HG02763 (cell line): Measurements from ENCODE around the gene OR6C4.
"Not testable (repeated sequence)": the region's sequence is repeated elsewhere in the genome, so short reads cannot be mapped to it uniquely, and the experiment has no call there.

Experiments
- ATAC-seq: cut with Tn5 transposase; IDR thresholded peaks from one replicate; pipeline ENCODE4 v1.9.1; 2021; ENCODE audit warnings: mild to moderate bottlenecking, moderate library complexity; ENCODE audit not compliant: unreplicated experiment

Gene OR6C4

DNA sequence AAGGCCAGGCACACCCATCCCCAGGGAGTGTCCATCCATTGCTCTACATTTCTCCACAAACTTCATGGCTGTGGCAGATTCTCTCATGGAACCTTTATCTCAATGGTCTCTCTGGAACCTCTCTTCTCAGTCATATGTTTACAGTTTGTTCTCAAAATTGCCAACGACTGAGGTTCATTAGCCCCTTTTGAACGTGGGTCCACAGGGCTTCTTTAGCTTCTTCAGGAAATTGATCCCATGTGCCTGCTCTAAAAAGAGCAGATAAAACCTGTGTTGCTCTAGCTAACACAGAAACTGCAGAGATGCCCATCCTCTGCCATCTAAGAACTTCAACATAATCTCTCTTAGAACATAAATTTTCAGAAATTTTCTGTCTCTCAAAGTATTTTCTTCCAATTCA lies at the start of gene OR6C4:
Gene OR6C4, plus strand, starts transcription at position 301 of the 400 bp plus-strand sequence. CDS start 1,625 bp downstream, outside the sequence.
- no peak for ATAC-seq

DNA sequence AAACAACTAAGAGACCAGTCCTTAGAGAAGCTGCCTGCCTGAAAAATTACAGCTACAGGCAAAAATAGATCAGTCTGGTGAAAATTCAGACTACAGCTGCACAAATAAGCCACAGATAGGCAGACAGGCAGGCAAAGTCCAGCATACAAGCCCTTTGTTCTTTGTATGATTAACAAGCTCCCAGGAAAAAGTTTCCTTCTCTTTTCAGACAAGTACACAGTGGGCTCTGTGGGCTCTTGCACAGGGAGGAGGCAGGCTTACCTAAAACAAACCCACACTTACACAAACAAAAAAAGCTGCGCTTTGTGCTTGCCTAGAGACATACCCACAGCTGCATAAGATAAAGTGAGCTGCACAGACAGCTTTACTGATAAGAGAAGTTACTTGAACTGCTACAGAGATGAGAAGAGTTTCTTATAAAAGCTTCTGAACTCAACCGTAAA lies 49.6 kb upstream of the OR6C4 start:
- no peak for ATAC-seq

DNA sequence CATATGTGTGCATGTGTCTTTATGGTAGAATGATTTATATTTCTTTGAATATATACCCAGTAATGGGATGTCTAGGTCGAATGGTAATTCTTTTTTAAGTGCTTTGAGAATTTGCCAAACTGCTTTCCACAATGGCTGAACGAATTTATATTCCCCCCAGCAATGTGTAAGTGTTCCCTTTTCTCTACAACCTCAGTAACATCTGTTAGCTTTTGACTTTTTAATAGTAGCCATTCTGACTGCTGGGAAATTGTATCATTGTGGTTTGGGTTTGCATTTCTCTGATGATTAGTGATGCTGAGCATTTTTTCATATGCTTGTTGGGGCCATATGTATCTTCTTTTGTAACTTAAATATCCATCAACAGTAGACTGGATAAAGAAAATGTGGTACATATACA lies 47.8 kb upstream of the OR6C4 start:
- ATAC-seq, result no peak

DNA sequence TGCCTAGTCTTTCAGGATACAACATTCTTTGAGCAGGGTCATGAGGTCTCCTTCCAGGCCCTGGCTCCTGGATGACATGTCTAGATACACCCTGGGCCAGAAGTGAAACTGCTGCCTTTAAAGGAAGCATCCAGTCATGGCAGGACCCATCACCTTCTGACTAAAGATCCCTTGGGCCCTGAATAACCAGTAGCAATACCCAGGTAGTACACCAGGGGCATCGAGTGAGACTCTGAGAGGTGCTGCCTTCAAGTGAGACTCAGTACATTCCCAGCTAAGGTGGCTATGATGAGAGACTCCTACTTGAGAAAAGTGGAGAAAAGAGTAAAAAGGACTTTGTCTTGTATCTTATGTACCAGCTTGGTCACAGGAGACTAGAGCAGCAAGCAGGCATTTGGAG lies 33.7 kb upstream of the OR6C4 start:
- ATAC-seq, result no peak

DNA sequence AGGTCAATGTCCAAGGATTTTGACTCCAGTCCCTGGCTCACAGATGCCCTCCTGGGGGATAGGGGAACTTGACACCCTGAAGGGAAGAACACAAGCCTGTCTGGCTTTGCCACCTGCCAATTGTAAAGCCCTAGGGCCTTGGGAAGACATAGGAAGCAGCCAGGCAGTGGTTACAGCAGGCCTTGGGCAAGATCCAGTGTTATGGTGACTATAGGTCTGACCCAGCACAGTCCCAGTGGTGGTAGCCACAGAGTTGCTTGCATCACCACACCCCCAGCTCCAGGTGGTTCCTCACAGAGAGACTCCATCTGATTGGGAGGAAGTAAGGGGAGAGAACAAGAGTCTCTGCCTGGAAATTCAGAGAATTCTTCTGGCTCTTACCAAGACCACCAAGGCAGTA lies 33.0 kb upstream of the OR6C4 start:
- no peak for ATAC-seq

DNA sequence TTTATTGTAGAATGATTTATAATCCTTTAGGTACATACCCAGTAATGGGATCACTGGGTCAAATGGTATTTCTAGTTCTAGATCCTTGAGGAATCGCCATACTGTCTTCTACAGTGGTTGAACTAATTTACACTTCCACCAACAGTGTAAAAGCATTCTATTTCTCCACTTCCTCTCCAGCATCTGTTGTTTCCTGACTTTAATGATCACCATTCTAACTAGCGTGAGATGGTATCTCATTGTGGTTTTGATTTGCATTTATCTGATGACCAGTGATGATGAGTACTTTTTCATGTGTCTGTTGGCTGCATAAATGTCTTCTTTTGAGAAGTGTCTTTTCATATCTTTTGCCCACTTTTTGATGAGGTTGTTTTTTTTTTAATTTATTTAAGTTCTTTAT lies 1.2 kb upstream of the OR6C4 start:
- not testable (repeated sequence) for ATAC-seq

DNA sequence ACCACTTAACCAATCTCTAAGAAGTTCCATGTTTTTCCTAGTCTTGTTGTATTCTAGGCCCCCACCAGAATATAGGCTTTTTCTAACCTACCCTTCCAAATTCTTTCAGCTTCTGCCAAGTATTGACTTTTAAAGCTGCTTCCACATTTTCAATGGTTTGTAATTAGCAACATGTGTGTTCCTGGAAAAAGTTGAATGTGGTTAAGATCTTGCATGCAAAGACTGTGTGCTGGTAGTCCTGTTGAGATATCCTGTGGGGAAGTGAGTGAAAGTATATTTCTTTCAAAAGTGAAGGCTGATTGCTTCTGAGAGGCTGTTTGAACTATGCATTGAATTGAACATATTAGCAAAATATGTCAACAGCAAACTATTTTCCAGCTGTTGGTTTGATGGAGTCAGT lies 646 bp upstream of the OR6C4 start:
- ATAC-seq, result no peak

DNA sequence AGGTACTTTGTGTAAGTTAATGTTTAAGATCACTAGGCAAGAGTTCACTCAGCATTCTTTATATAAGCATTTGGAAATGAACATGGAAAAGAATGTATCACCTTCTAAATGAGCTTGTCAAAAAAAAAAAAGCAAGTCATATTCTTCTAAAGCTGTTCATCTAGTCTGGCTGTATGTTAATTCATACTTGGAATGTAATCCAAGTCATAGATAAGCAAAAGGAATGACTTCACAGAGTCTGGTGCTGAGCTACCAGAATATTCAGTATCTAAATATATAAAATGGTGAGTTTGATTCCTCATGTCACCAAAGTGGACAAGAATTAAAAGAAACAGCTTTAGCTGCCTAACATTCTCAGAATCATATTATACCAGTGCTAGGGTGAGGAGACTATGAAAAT lies 4.9 kb downstream of the OR6C4 start:
- ATAC-seq, result no peak

DNA sequence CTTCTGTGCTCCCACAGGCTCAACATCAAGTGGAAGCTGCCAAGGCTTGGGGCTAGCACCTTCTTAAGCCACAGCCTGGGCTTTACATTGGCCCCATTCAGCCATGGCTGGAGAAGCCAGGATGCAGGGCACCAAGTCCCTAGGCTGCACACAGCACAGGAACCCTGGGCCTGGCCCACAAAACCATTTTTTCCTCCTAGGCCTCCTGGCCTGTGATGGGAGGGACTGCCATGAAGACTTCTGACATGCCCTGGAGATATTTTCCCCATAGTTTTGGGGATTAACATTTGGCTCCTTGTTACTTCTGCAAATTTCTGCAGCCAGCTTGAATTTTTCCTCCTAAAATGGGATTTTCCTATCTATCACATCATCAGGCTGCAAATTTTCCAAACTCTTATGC lies 20.7 kb downstream of the OR6C4 start:
- ATAC-seq, result not testable (repeated sequence)

DNA sequence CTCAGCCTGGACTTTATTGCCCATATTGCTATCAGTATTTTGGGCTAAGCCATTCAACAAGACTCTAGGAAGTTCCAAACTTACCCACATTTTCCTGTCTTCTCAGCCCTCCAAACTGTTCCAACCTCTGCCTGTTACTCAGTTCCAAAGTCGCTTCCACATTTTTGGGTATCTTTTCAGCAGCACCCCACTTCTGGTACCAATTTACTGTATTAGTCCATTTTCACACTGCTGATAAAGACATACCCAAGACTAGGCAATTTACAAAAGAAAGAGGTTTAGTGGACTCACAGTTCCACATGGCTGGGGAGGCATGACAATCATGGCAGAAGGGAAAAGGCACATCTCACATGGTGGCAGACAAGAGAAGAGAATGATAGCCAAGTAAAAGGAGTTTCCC lies 21.3 kb downstream of the OR6C4 start:
- ATAC-seq, result not testable (repeated sequence)

DNA sequence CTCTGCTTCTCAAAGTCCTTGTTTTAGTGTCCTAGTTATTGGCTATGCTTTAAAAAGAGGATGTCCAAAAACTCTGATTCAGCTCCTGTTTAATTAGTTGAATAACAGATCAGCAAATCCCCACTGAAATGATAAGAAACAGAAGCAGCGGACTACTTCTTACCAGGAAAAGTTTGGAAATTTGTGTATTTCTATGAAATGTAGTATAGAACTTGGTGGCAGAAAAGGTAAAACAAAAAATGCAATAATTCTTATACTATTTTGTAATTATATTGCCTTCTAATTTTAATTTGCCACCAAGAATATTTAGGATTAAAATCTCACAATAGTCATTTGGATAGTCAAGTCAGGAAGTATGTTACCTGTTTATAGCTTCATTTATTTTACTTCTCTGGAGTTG lies 22.8 kb downstream of the OR6C4 start, which contains the start of gene OR2AP1:
Gene OR2AP1, plus strand, starts transcription at position 301 of the 400 bp plus-strand sequence. CDS start 1,947 bp downstream, outside the sequence.
- no peak for ATAC-seq

DNA sequence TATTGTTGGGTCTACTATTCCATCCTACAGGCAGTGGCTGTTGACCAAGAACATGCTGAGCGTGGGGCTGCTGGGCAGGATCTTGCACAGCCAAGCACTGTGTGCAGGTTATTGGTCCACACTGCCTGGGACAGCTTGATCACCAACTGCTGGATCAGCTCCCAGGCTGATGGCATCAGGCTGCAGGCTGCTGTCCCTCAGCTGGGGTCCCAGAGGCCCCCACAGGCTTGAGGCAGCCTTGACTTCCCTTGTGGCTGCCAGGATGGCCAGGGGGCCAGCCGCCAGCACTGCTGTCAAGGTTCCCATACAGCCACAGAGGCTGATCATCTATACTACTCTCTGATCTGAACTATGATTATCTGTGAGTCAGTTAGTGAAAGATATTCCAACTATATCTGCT lies 32.7 kb downstream of the OR6C4 start:
- ATAC-seq, result no peak

DNA sequence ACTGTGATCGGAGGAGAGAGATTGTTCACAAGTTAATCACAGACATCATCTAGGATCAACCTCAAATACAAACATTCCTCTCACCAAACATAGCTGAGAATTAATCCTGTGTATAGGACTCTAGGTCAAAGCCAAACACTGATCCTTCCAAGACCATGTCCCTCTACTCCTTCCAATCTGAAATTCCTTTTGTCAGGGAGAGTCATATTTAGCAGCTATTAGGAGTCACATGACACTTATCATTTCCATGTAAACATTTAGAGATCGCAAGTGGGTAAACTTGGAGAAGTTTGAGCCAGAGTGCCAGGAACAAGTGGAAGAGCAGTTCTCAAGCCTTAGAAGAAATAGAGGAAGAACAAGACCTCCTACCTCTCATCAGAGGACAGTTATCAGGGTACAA lies 36.4 kb downstream of the OR6C4 start:
- no peak for ATAC-seq

DNA sequence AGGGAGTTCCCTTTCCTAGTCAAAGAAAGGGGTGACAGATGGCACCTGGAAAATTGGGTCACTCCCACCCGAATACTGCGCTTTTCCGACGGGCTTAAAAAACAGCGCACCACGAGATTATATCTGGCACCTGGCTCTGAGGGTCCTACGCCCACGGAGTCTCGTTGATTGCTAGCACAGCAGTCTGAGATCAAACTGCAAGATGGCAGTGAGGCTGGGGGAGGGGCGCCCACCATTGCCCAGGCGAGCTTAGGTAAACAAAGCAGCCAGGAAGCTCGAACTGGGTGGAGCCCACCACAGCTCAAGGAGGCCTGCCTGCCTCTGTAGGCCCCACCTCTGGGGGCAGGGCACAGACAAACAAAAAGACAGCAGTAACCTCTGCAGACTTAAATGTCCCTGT lies 40.8 kb downstream of the OR6C4 start:
- not testable (repeated sequence) for ATAC-seq
